SW480 (cell line): ENCODE data around the gene ZNF670.
"Not testable (repeated sequence)": the region's sequence is repeated elsewhere in the genome, so short reads cannot be mapped to it uniquely, and the experiment has no call there.

ENCODE experiments used
- DNase-seq: peaks from one replicate; pipeline ENCODE4 v3.0.0-alpha.2; 2016; ENCODE audit warnings: low spot score

The ZNF670 gene

DNA sequence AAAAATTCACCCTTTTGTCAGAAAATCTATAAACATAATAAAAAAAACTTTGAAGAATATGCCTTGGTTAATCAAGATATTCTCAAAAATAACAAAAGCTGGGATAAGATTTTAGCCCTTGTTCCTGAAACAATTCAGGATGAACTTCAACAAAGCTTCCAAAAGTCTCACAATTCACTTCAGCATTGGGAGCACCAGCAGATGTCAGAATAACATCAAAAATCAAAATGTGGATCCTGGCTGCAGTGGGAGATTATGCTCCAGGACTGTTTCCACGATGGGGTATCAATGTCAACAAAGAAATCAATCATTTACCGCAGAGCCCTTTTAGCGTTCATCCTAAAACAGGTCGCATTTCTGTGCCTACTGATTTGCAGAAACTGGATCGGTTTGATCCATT, 35.2 kb downstream of the ZNF670 start:
- no peak for DNase-seq

- no peak for DNase-seq
Observed at GRCh38 chr1:247037511-247038320, 40.9 kb downstream of the ZNF670 start.

GRCh38 chr1:247032306-247032705, 46.3 kb downstream of the ZNF670 start:
- DNase-seq: not testable (repeated sequence)
